Cortex of kidney (tissue), 1 donor: Measurements from ENCODE around the gene IFNLR1.
"Not testable (repeated sequence)": the region's sequence is repeated elsewhere in the genome, so short reads cannot be mapped to it uniquely, and the experiment has no call there.

ENCODE experiments used
- DNase-seq: peaks from one replicate; lab custom pipeline; 2025; lab: John Stamatoyannopoulos, UW

Gene IFNLR1

DNA sequence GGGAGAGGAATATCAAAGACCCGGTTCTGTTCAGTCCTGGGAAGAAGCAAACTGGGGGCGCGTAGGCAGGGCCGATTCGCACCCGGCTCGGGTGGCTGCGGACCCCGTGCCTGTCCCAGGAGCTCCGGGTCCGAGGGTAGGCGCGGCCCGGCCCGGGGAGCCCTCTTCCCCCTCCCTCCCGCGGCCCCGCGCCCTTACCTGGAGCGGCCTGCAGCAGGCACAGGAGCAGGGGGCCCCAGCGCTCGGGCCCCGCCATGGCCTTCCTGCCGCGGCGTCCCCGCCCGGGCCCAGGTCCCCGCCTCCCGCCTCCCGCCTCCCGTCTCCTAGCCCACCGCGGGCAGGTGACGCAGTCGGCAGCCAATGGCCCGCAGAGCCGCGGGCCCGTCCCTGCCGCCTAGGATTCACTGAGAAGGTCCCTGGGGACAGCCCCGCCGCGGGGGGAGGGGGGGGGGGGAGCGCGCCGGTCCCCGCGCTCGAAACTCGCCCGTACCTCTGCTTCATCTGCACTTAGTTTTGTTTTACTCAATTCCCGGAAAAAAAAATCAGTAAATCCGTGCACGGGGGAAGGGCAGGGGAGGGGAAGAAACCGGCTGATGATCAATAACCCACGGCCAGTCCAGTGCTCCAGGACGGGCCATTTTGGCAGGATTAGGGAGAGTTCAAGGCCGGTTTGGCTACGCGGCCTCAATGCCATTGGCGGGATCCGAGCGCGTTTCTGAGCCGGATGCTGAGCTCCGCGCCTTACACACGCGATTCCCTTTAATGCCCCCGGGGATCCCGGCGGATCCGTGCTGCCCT is at the start of gene IFNLR1:
IFNLR1 (minus strand) TSS at position 297 of the 798 bp plus-strand sequence; CDS start at position 256, 41 bp downstream.
- DNase-seq, result no peak

GRCh38 chr1:24235921-24236788 is 49.1 kb upstream of the IFNLR1 start:
- no peak for DNase-seq

DNA sequence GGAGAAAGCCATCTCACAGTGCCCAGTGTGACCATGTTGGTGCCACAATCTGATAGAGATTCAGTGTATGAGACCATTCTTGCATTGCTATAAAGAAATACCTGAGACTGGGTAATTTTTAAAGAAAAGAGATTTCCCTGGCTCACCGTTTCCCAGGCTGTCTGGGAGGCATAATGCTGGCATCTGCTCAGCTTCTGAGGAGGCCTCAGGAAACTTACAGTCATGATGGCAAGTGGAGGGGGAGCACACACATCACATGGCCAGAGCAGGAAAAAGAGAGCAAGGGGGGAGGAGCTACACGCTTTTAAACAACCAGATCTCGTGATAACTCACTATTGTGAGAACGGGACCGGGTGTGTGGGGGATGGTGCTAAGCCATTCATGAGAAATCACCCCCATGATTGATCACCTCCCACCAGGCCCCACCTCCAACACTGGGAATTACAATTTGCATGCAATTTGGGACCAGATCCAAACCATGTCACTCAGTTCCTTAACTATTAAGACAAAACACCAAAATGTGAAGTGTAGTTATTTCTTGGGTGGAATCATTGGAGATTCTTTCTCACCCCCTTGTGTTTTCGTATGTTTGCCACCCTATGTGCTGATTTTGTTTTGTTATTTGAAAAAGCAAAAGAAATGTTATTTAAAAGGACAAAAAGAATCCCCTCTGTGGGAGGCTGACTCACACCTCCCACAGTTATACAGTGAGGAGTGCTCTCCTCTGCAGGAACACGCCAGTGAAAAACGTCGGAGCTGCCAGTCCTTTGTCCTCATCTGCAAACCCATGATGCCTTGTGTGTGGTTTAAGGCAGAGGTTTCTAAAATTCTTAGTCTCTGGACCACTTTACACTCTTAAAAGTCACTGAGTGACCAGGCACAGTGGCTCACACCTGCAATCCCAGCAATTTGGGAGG is 46.9 kb upstream of the IFNLR1 start:
- DNase-seq, result no peak

- no peak for DNase-seq
These were observed 44.6 kb upstream of the IFNLR1 start for GRCh38 chr1:24231701-24232100.

- DNase-seq, result no peak
These were observed 41.2 kb upstream of the IFNLR1 start for GRCh38 chr1:24228311-24228710.

GRCh38 chr1:24226749-24227148 is 39.7 kb upstream of the IFNLR1 start:
- no peak for DNase-seq

DNA sequence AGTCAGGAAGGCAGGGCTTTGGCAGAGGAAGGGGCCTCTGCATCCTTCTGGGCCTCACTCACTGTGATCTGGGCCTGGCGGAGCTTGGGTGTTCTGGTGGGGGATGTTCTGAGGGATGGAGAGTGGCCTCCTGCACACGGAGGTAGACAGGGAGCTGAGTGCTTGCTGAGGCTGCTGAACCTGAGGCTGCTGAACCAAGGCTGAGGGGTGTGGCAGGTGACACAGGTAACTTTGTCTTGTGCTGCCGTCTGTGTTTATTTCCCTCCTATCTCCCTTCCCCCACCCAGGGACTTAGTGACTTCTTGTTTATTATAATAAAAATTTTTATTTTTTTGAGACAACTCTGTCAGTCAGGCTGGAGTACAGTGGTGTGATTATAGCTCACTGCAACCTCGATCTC is 37.7 kb upstream of the IFNLR1 start:
- no peak for DNase-seq

DNA sequence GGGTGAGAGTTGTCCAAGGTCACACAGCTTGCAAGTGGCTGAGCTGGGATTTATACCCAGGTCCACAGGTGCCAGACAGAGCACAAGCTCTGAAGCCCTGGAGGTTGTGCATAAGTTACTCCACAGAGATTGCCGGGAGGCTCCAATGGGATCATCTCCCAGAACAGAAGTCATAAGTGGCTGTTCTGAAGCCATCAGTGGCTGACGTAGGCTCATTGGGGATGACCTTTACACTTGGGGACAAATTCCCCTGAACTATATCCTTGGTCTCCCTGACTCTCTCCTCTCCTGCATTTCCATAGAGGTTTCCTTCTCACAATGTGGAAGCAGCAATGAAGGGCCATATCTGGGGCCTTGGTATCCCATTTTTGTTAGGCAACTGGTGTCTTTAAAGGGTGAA is 37.0 kb upstream of the IFNLR1 start:
- no peak for DNase-seq

DNA sequence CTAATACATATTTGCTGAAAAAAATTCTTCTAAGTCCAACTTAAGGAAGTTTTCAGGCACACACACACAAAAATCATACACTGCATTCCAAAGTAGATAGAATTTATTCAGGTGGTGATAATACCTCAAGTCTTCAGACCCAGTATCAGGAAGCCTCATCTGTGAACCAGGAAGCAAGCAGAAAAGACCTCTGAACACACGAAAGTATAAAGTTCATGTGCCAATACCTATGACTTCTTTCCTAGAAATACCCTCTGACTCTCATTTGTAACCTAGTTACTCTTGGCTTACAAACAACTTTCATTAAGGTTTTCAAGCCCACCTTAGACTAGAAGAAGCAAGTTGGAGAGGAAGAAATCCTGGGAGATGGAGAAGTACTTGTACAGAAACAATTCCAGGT is 35.7 kb upstream of the IFNLR1 start:
- DNase-seq, result no peak

GRCh38 chr1:24222008-24222605 is 35.0 kb upstream of the IFNLR1 start:
- no peak for DNase-seq

GRCh38 chr1:24221246-24221645 is 34.2 kb upstream of the IFNLR1 start:
- no peak for DNase-seq

DNA sequence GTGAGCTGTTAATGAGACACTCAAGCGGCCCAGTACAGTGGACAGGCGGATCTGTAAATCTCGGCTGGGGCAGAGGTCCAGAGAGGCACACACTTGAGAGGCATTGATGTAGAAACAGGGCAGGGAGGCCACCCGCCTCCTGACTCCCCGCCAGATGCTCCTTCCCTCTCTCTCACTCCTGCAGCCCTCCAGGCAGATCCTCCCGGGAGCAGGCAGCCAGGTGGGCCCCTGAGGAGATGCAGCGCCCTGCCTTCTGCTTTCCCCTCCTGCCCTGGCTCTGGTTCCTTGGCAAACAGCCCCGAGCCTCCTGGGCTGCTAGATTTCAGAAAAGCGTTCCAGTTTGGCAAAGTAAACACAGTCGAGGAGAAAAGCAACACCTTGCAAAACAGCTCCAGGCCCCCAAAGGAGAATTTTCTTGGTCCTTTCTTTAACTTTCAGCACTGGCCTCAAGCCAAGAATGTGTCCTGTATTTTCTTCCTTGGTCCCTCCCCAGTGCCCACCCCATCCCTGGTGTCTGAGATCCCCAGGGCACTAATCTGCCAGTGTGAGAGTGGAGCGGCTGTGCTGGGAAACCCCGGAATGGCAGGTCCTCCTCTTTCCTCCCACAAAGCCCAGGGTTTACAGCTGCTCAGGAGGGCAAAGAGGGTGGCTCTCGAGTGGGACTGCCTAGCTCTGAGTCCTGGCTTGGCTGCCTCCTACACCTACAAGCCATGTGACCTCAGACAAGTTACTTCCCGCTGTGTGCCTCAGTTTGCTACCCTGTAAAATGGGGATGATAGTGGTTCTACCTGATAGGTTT is 29.4 kb upstream of the IFNLR1 start:
- no peak for DNase-seq

DNA sequence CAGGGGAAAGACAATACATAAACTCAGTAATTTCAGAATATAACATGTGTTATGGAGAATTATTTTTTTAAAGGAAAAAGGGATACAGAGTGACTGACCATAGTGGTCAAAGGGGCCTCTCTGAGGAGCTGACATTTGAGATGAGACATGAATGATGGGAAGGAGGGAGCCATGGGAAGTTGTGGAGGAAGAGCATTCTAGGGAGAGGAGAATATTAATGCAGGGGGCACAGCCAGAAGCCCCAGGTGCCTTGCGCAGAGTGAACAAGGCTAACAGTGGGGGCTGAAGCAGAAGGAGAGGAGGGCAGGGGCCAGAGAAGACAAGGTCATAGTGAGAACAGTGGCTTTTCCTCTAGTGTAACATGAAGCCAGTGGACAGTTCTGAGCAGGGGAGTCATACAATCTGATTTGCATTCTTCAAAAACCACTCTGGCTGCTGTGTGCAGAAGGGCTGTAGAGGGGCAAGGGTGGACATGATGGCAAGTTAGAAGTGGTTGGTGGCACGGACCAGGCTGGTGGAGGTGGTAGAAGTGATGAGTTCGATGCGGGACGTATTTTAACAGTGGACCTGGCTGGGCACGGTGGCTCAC is 28.2 kb upstream of the IFNLR1 start:
- DNase-seq, result no peak

DNA sequence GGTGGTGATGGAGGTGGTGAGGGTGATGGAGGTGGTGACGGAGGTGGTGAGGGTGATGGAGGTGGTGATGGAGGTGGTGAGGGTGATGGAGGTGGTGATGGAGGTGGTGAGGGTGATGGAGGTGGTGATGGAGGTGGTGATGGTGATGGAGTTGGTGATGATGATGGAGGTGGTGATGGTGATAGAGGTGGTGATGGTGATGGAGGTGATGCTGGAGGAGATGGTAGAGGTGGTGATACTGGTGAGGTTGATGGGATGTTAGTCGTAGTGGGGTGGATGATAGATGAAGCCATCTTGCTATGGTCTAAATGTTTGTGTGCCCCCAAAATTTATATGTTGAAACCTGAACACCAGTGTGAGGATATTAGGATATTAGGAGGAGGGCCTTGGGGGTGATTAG is 25.3 kb upstream of the IFNLR1 start:
- no peak for DNase-seq

- DNase-seq, result no peak
These were observed 23.1 kb upstream of the IFNLR1 start for GRCh38 chr1:24210195-24210627.

- no peak for DNase-seq
These were observed 22.0 kb upstream of the IFNLR1 start for GRCh38 chr1:24209097-24209496.

GRCh38 chr1:24207709-24208108 is 20.6 kb upstream of the IFNLR1 start:
- no peak for DNase-seq

DNA sequence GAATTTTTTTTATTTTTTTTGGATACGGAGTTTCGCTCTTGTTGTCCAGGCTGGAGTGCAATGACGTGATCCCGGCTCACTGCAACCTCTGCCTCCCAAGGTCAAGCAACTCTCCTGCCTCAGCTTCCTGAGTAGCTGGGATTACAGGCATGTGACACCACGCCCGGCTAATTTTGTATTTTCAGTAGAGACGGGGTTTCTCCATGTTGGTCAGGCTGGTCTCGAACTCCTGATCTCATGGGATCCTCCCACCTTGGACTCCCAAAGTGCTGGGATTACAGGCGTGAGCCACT is 20.3 kb upstream of the IFNLR1 start:
- not testable (repeated sequence) for DNase-seq

- no peak for DNase-seq
These were observed 19.7 kb upstream of the IFNLR1 start for GRCh38 chr1:24206516-24207394.

DNA sequence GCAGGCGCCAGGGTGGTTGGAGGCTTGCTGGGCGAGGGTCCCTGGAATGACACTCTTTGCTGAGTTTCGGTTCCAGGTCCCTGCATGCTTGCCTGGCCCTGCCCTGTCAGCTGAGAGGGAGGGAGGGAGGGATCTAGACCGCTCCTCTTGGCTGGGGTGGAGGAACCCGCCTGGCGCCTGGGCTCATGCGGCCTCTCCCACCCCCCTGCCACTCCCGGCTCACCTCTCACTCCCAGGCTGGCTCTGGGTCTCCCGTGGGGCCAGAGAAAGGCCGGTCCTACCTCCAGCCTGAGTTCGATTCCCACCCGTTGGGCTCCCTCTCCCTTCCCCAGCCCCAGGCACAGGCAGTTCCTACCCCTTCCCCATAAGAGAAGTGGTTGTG is 19.0 kb upstream of the IFNLR1 start:
- no peak for DNase-seq
